Renal cortical epithelial cell (primary cell): Measurements from ENCODE around the gene PACRG. TPM values are rescaled to one million over a fixed set of nuclear protein-coding genes. Genes with fewer than 3 reads are reported as not detected.

Experiments used
- DNase-seq: peaks from one replicate; pipeline ENCODE4 v3.0.0-alpha.2; 2011; ENCODE audit warnings: low read depth
- total RNA-seq: library from RNA; depleted of rRNA; stranded (reverse); fragments of >200 nt; gene quantifications from 2 replicates; pipeline ENCODE4 v1.2.3, GENCODE V29; 2014

The PACRG gene
- total RNA-seq, 1 donor from 2014 or later: 2.5 TPM

- DNase-seq: no peak
Observed at GRCh38 chr6:163288066-163288465, 560.3 kb downstream of the PACRG start.

GRCh38 chr6:163288915-163289314 lies 561.1 kb downstream of the PACRG start:
- no peak for DNase-seq

- no peak for DNase-seq
Observed at GRCh38 chr6:163289447-163289846, 561.7 kb downstream of the PACRG start.

- no peak for DNase-seq
Observed at GRCh38 chr6:163290545-163291274, 562.9 kb downstream of the PACRG start.

- DNase-seq: no peak
Observed at GRCh38 chr6:163291622-163292021, 563.8 kb downstream of the PACRG start.

- DNase-seq: no peak
Observed at GRCh38 chr6:163293286-163293685, 565.5 kb downstream of the PACRG start.

- no peak for DNase-seq
Observed at GRCh38 chr6:163294734-163295133, 567.0 kb downstream of the PACRG start.

- peak; percentile 66 for DNase-seq
Observed at GRCh38 chr6:163296835-163297519, 569.2 kb downstream of the PACRG start.

GRCh38 chr6:163298079-163298830 lies 570.5 kb downstream of the PACRG start:
- no peak for DNase-seq

- DNase-seq: no peak
Observed at GRCh38 chr6:163300838-163301237, 573.1 kb downstream of the PACRG start.

GRCh38 chr6:163301726-163302635 lies 574.2 kb downstream of the PACRG start:
- no peak for DNase-seq

GRCh38 chr6:163302747-163303146 lies 575.0 kb downstream of the PACRG start:
- DNase-seq: no peak

GRCh38 chr6:163306000-163306399 lies 578.2 kb downstream of the PACRG start:
- no peak for DNase-seq

- no peak for DNase-seq
Observed at GRCh38 chr6:163308629-163309440, 581.1 kb downstream of the PACRG start.

- DNase-seq: peak; percentile 75
Observed at GRCh38 chr6:163309491-163310026, 581.8 kb downstream of the PACRG start.

GRCh38 chr6:163310096-163310972 lies 582.6 kb downstream of the PACRG start:
- DNase-seq: no peak

- no peak for DNase-seq
Observed at GRCh38 chr6:163310973-163311383, 583.2 kb downstream of the PACRG start.

GRCh38 chr6:163311830-163312229 lies 584.1 kb downstream of the PACRG start:
- DNase-seq: no peak

GRCh38 chr6:163313566-163313965 lies 585.8 kb downstream of the PACRG start:
- no peak for DNase-seq
